H9 (cell line): Measurements from ENCODE around the gene ROBO1. TPM values are rescaled to one million over a fixed set of nuclear protein-coding genes. Genes with fewer than 3 reads are reported as not detected.
A peak's percentile ranks its signal among the peaks of the same experiment; 100 is the strongest.

Experiments used
- DNase-seq: peaks from one replicate; pipeline ENCODE4 v3.0.0-alpha.2; 2017
- H2AFZ ChIP-seq: one replicate; pipeline ENCODE4 v1.6.1; 2013; ENCODE audit warnings: mild to moderate bottlenecking, low read length, control low read depth, moderate library complexity
- H2AK5ac ChIP-seq: 2 replicates; pipeline ENCODE4 v1.6.1; 2013; ENCODE audit warnings: low read length, control low read depth, mixed read lengths; ENCODE audit not compliant: insufficient read length
- H2BK120ac ChIP-seq: one replicate; pipeline ENCODE4 v1.6.1; 2013; ENCODE audit warnings: low read depth, mild to moderate bottlenecking, low read length, control low read depth, inconsistent platforms; ENCODE audit not compliant: poor library complexity, severe bottlenecking
- H2BK12ac ChIP-seq: 2 replicates; pipeline ENCODE4 v1.6.1; 2013; ENCODE audit warnings: low read length, control low read depth, mixed read lengths, low read depth; ENCODE audit not compliant: insufficient read length
- H2BK15ac ChIP-seq: 2 replicates; pipeline ENCODE4 v1.6.1; 2013; ENCODE audit warnings: low read depth, low read length, control low read depth
- H2BK20ac ChIP-seq: one replicate; pipeline ENCODE4 v1.6.1; 2013; ENCODE audit warnings: low read depth, mild to moderate bottlenecking, low read length, control low read depth, inconsistent platforms; ENCODE audit not compliant: poor library complexity, severe bottlenecking
- H2BK5ac ChIP-seq: 2 replicates; pipeline ENCODE4 v1.6.1; 2013; ENCODE audit warnings: low read length, control low read depth, mixed read lengths; ENCODE audit not compliant: insufficient read length
- H3K14ac ChIP-seq: 2 replicates; pipeline ENCODE4 v1.6.1; 2013; ENCODE audit warnings: low read length, control low read depth; ENCODE audit not compliant: insufficient read depth
- H3K18ac ChIP-seq: 2 replicates; pipeline ENCODE4 v1.6.1; 2013; ENCODE audit warnings: low read depth, mild to moderate bottlenecking, mixed read lengths, low read length, control low read depth; ENCODE audit not compliant: insufficient read length
- H3K23ac ChIP-seq: 2 replicates; pipeline ENCODE4 v1.6.1; 2013; ENCODE audit warnings: low read length, control low read depth, mixed read lengths, low read depth; ENCODE audit not compliant: insufficient read length
- H3K23me2 ChIP-seq: 2 replicates; pipeline ENCODE4 v1.6.1; 2013; ENCODE audit warnings: low read depth, mild to moderate bottlenecking, mixed read lengths, low read length, control low read depth; ENCODE audit not compliant: insufficient read length, poor library complexity, severe bottlenecking
- H3K27ac ChIP-seq: 2 replicates; pipeline ENCODE4 v1.5.1; 2013; ENCODE audit warnings: low read length, control low read depth, mixed read lengths, low read depth; ENCODE audit not compliant: insufficient read length
- H3K27me3 ChIP-seq: 2 replicates; pipeline ENCODE4 v1.6.1; 2013; ENCODE audit warnings: low read length, control low read depth, inconsistent platforms; ENCODE audit not compliant: insufficient read depth
- H3K4ac ChIP-seq: 2 replicates; pipeline ENCODE4 v1.6.1; 2013; ENCODE audit warnings: low read depth, mild to moderate bottlenecking, control low read depth, inconsistent platforms, low read length, moderate library complexity
- H3K4me1 ChIP-seq: 2 replicates; pipeline ENCODE4 v1.6.1; 2013; ENCODE audit warnings: low read length, control low read depth, inconsistent platforms; ENCODE audit not compliant: insufficient read depth
- H3K4me2 ChIP-seq: 2 replicates; pipeline ENCODE4 v1.6.1; 2013; ENCODE audit warnings: low read length, control low read depth, mixed read lengths; ENCODE audit not compliant: insufficient read length, insufficient read depth
- H3K56ac ChIP-seq: 2 replicates; pipeline ENCODE4 v1.6.1; 2013; ENCODE audit warnings: low read depth, mild to moderate bottlenecking, mixed read lengths, low read length, control low read depth; ENCODE audit not compliant: insufficient read length
- H3K79me1 ChIP-seq: 2 replicates; pipeline ENCODE4 v1.6.1; 2013; ENCODE audit warnings: low read depth, mild to moderate bottlenecking, moderate library complexity, low read length, control low read depth, inconsistent platforms; ENCODE audit not compliant: insufficient read depth, poor library complexity, severe bottlenecking
- H3K79me2 ChIP-seq: 2 replicates; pipeline ENCODE4 v1.6.1; 2013; ENCODE audit warnings: low read length, control low read depth, inconsistent platforms; ENCODE audit not compliant: insufficient read depth
- H3K9ac ChIP-seq: 2 replicates; pipeline ENCODE4 v1.6.1; 2013; ENCODE audit warnings: low read length, control low read depth, mixed read lengths; ENCODE audit not compliant: insufficient read length; ENCODE audit errors: extremely low read depth
- H3K9me3 ChIP-seq: one replicate; pipeline ENCODE4 v1.6.1; 2013; ENCODE audit warnings: low read depth, low read length, inconsistent platforms; ENCODE audit not compliant: control insufficient read depth
- H3T11ph ChIP-seq: one replicate; pipeline ENCODE4 v1.6.1; 2013; ENCODE audit warnings: mild to moderate bottlenecking, low read length, control low read depth, inconsistent platforms
- H4K20me1 ChIP-seq: one replicate; pipeline ENCODE4 v1.6.1; 2013; ENCODE audit not compliant: control insufficient read depth, insufficient read length, insufficient read depth
- H4K5ac ChIP-seq: 2 replicates; pipeline ENCODE4 v1.6.1; 2013; ENCODE audit warnings: low read depth, mild to moderate bottlenecking, mixed read lengths, low read length, control low read depth; ENCODE audit not compliant: insufficient read length
- H4K8ac ChIP-seq: replicated peaks from 2 replicates; pipeline ENCODE4 v1.6.1; 2013; ENCODE audit warnings: low read length, control low read depth, mixed read lengths, low read depth; ENCODE audit not compliant: insufficient read length
- H4K91ac ChIP-seq: 2 replicates; pipeline ENCODE4 v1.6.1; 2013; ENCODE audit warnings: low read depth, mild to moderate bottlenecking, moderate library complexity, mixed read lengths, low read length, control low read depth; ENCODE audit not compliant: insufficient read length
- H3K27ac Mint-ChIP-seq, 3 experiments: 2 replicates in 2 of 3; 3 replicates in 1 of 3; pipeline ENCODE4 v1.8.0; 2020 to 2021; ENCODE audit warnings: mixed read lengths in 3 of 3, mild to moderate bottlenecking in 1 of 3, moderate library complexity in 1 of 3
- H3K27me3 Mint-ChIP-seq: 2 replicates; pipeline ENCODE4 v1.8.0; 2021; ENCODE audit warnings: low read depth, mild to moderate bottlenecking, moderate library complexity, mixed read lengths
- H3K36me3 Mint-ChIP-seq, 3 experiments: 2 replicates in 2 of 3; 3 replicates in 1 of 3; pipeline ENCODE4 v1.8.0; 2020 to 2021; ENCODE audit warnings: low read depth in 3 of 3, mixed read lengths in 3 of 3; ENCODE audit not compliant: insufficient read depth in 1 of 3
- H3K4me1 Mint-ChIP-seq, 2 experiments: 2 replicates each; pipeline ENCODE4 v1.8.0; 2020; ENCODE audit warnings: mixed read lengths in 2 of 2
- H3K4me3 Mint-ChIP-seq, 2 experiments: 2 replicates in 1 of 2; 3 replicates in 1 of 2; pipeline ENCODE4 v1.8.0; 2020 to 2021; ENCODE audit warnings: mild to moderate bottlenecking in 2 of 2, mixed read lengths in 2 of 2, moderate library complexity in 1 of 2
- H3K9me3 Mint-ChIP-seq, 2 experiments: 2 replicates in 1 of 2; 3 replicates in 1 of 2; pipeline ENCODE4 v1.8.0; 2020; ENCODE audit warnings: mild to moderate bottlenecking in 2 of 2, mixed read lengths in 2 of 2, moderate library complexity in 1 of 2
- CTCF ChIP-seq: fragments of 200-600 bp; sonication (generic); conservative IDR thresholded peaks from 3 replicates; pipeline ENCODE4 v1.8.0; 2021; ENCODE audit warnings: antibody characterized with exemption, mild to moderate bottlenecking
- WGBS: extraction: QIAGEN DNeasy Blood & Tissue Kit; methylation state at CpG from one replicate; pipeline ENCODE4 v1.1.7; 2013; ENCODE audit warnings: missing lambda C conversion rate, low lambda C conversion rate, mixed read lengths; ENCODE audit not compliant: insufficient read length; ENCODE audit errors: extremely low coverage; 5-methylcytosine and 5-hydroxymethylcytosine counted together
- total RNA-seq: library from RNA; stranded (reverse); gene quantifications from 2 replicates; pipeline ENCODE4 v1.2.1, GENCODE V29; 2021

Gene ROBO1
- total RNA-seq, 1 experiment from 2014 or later = 62.7 TPM

GRCh38 chr3:79263423-79263822 lies 504.4 kb downstream of the ROBO1 start:
- no peak overlapping the region for H4K91ac ChIP-seq
- H3T11ph ChIP-seq = no peak overlapping the region
- H2BK12ac ChIP-seq = no peak overlapping the region
- no peak overlapping the region for H3K4me2 ChIP-seq
- DNase-seq = no peak
- H3K56ac ChIP-seq = no peak overlapping the region
- no peaks in the 10 kb centered on the region; a peak in 1 of 5 replicates for H3K9me3 Mint-ChIP-seq
- H3K9me3 ChIP-seq = no peaks in the 10 kb centered on the region
- no peak overlapping the region for H2BK20ac ChIP-seq
- no CpG with 5 or more reads among the region's 1 CpG for WGBS
- no peak overlapping the region for H4K8ac ChIP-seq
- TF ChIP-seq CTCF = no peak
- H3K36me3 Mint-ChIP-seq = no peaks in the 10 kb centered on the region
- H2BK120ac ChIP-seq = no peak overlapping the region
- no peaks in the 10 kb centered on the region for H3K79me2 ChIP-seq
- H4K5ac ChIP-seq = no peak overlapping the region
- no peak overlapping the region for H2AK5ac ChIP-seq
- no peaks in the 10 kb centered on the region for H3K27me3 ChIP-seq
- no peak overlapping the region for H3K18ac ChIP-seq
- H3K4me1 ChIP-seq = no peaks in the 10 kb centered on the region
- H3K27ac Mint-ChIP-seq = peak overlapping the region in 2 of 3 experiments; percentile 3 to 26; a peak in 1 of 7 replicates
- H3K4me3 Mint-ChIP-seq = no peak overlapping the region
- H3K9ac ChIP-seq = no peak overlapping the region
- no peaks in the 10 kb centered on the region for H3K4me1 Mint-ChIP-seq
- no peaks in the 10 kb centered on the region for H3K79me1 ChIP-seq
- H3K23me2 ChIP-seq = no peaks in the 10 kb centered on the region
- H3K23ac ChIP-seq = no peak overlapping the region
- no peak overlapping the region for H2AFZ ChIP-seq
- no peak overlapping the region for H3K27ac ChIP-seq
- no peaks in the 10 kb centered on the region for H3K27me3 Mint-ChIP-seq
- H2BK5ac ChIP-seq = no peak overlapping the region
- H3K4ac ChIP-seq = no peak overlapping the region
- H4K20me1 ChIP-seq = no peaks in the 10 kb centered on the region
- no peak overlapping the region for H2BK15ac ChIP-seq
- no peak overlapping the region for H3K14ac ChIP-seq
